Neural cell (in vitro differentiated cells): ENCODE measurements around the gene FOXO1. TPM values are rescaled to one million over a fixed set of nuclear protein-coding genes. Genes with fewer than 3 reads are reported as not detected.

Experiments used
- H2AFZ ChIP-seq: fragments of 200-600, 300-800 bp; sonication (generic), shearing (Covaris generic); 2 replicates; pipeline ENCODE4 v1.6.0; 2014; ENCODE audit warnings: low read depth, mild to moderate bottlenecking, antibody characterized with exemption, low read length, moderate library complexity
- H3F3A ChIP-seq: fragments of 200-600 bp; shearing (Covaris generic); 2 replicates; pipeline ENCODE4 v1.6.1; 2016; ENCODE audit warnings: mild to moderate bottlenecking, moderate library complexity, mixed read lengths, antibody characterized with exemption, low read length; ENCODE audit not compliant: insufficient read depth, poor library complexity, severe bottlenecking
- H3K27ac ChIP-seq: fragments of 200-600, 300-800 bp; sonication (generic), shearing (Covaris generic); 2 replicates; pipeline ENCODE4 v1.5.1; 2014; ENCODE audit warnings: mild to moderate bottlenecking, low read length, moderate library complexity
- H3K27me3 ChIP-seq: fragments of 300-800, 200-600 bp; sonication (generic), shearing (Covaris generic); 2 replicates; pipeline ENCODE4 v1.6.0; 2014; ENCODE audit warnings: mild to moderate bottlenecking, low read depth, low read length, moderate library complexity; ENCODE audit not compliant: insufficient read depth
- H3K36me3 ChIP-seq: fragments of 300-800, 200-600 bp; sonication (generic), shearing (Covaris generic); 2 replicates; pipeline ENCODE4 v1.5.1; 2014; ENCODE audit warnings: mild to moderate bottlenecking, antibody characterized with exemption, low read length, moderate library complexity; ENCODE audit not compliant: insufficient read depth
- H3K4me2 ChIP-seq: fragments of 300-800, 200-600 bp; sonication (generic), shearing (Covaris generic); 2 replicates; pipeline ENCODE4 v1.6.0; 2014; ENCODE audit warnings: mild to moderate bottlenecking, low read length
- H3K4me3 ChIP-seq: fragments of 300-800, 200-600 bp; sonication (generic), shearing (Covaris generic); 2 replicates; pipeline ENCODE4 v1.5.1; 2014; ENCODE audit warnings: mild to moderate bottlenecking, low read length, moderate library complexity
- H3K79me2 ChIP-seq: fragments of 200-600 bp; shearing (Covaris generic); replicated peaks from 2 replicates; pipeline ENCODE4 v1.6.0; 2014; ENCODE audit warnings: mild to moderate bottlenecking, low read length, moderate library complexity; ENCODE audit not compliant: insufficient read depth
- H3K9ac ChIP-seq: fragments of 300-800, 200-600 bp; sonication (generic), shearing (Covaris generic); 2 replicates; pipeline ENCODE4 v1.6.1; 2016; ENCODE audit warnings: mild to moderate bottlenecking, low read length, mixed read lengths
- H3K9me2 ChIP-seq: fragments of 200-600 bp; shearing (Covaris generic); 2 replicates; pipeline ENCODE4 v1.6.1; 2016; ENCODE audit warnings: mild to moderate bottlenecking, low read length, mixed read lengths; ENCODE audit not compliant: insufficient read depth
- H3K9me3 ChIP-seq: fragments of 200-600, 300-800 bp; sonication (generic), shearing (Covaris generic); 2 replicates; pipeline ENCODE4 v1.6.1; 2016; ENCODE audit warnings: mild to moderate bottlenecking, mixed run types, low read length, moderate library complexity, mixed read lengths
- H4K20me1 ChIP-seq: fragments of 200-600 bp; shearing (Covaris generic); 2 replicates; pipeline ENCODE4 v1.6.1; 2016; ENCODE audit warnings: mild to moderate bottlenecking, mixed run types; ENCODE audit not compliant: insufficient read depth
- CTCF ChIP-seq: fragments of 450-650 bp; IDR thresholded peaks from 2 replicates; pipeline ENCODE4 v1.5.1; 2014; ENCODE audit warnings: antibody characterized with exemption, mild to moderate bottlenecking, moderate library complexity; ENCODE audit not compliant: poor library complexity, severe bottlenecking
- EP300 ChIP-seq: fragments of 450-650 bp; conservative IDR thresholded peaks from 2 replicates; pipeline ENCODE4 v1.6.1; 2014; ENCODE audit warnings: antibody characterized with exemption, mild to moderate bottlenecking, moderate library complexity; ENCODE audit not compliant: poor library complexity, severe bottlenecking
- EZH2 ChIP-seq: fragments of 200-600, 300-800 bp; shearing (Covaris generic), sonication (generic); IDR thresholded peaks from 2 replicates; pipeline ENCODE4 v1.6.1; 2014; ENCODE audit warnings: antibody characterized with exemption, low read length, borderline replicate concordance, mild to moderate bottlenecking; ENCODE audit not compliant: insufficient read depth, poor library complexity, severe bottlenecking
- MXI1 ChIP-seq: fragments of 450-650 bp; conservative IDR thresholded peaks from 2 replicates; pipeline ENCODE4 v1.6.1; 2014; ENCODE audit warnings: antibody characterized with exemption, mild to moderate bottlenecking; ENCODE audit not compliant: poor library complexity, severe bottlenecking
- POLR2AphosphoS5 ChIP-seq: IDR thresholded peaks from 2 replicates; pipeline ENCODE4 v1.6.1; 2012
- RAD21 ChIP-seq: fragments of 450-650 bp; conservative IDR thresholded peaks from 2 replicates; pipeline ENCODE4 v1.6.1; 2014; ENCODE audit warnings: antibody characterized with exemption, mild to moderate bottlenecking, moderate library complexity
- REST ChIP-seq: IDR thresholded peaks from 2 replicates; pipeline ENCODE4 v1.6.1; 2012; ENCODE audit warnings: borderline replicate concordance
- SMC3 ChIP-seq: fragments of 450-650 bp; conservative IDR thresholded peaks from 2 replicates; pipeline ENCODE4 v1.6.1; 2014; ENCODE audit warnings: antibody characterized with exemption, mild to moderate bottlenecking, moderate library complexity; ENCODE audit not compliant: poor library complexity
- TAF1 ChIP-seq: IDR thresholded peaks from 2 replicates; pipeline ENCODE4 v1.6.1; 2012; ENCODE audit warnings: low read depth
- polyA plus RNA-seq: library from polyadenylated mRNA; depleted of rRNA; stranded (reverse); fragments of >200 nt; gene quantifications from 2 replicates; pipeline ENCODE4 v1.2.3, GENCODE V29; 2014

FOXO1 gene
- polyA plus RNA-seq, 1 donor from 2014 or later = 1.2 TPM

- Histone ChIP-seq H3K9me2 (no peaks in the 10 kb centered on the region), H2AFZ (no peak overlapping the region), H3K4me3 (no peak overlapping the region), H3K27me3 (no peaks in the 10 kb centered on the region), H3K9ac (no peak overlapping the region), H4K20me1 (no peaks in the 10 kb centered on the region), H3K4me2 (no peak overlapping the region), H3K27ac (no peak overlapping the region), H3K36me3 (no peaks in the 10 kb centered on the region), H3K79me2 (no peaks in the 10 kb centered on the region), H3K9me3 (no peaks in the 10 kb centered on the region), H3F3A (no peaks in the 10 kb centered on the region)
- TF ChIP-seq CTCF = no peak
- no peak for TF ChIP-seq MXI1
- TF ChIP-seq REST = no peak
- no peak for TF ChIP-seq EZH2
- no peak for TF ChIP-seq TAF1
- TF ChIP-seq SMC3 = no peak
- TF ChIP-seq EP300 = no peak
- no peak for TF ChIP-seq POLR2AphosphoS5
- TF ChIP-seq RAD21 = no peak
Measured at GRCh38 chr13:40558656-40559055, 107.8 kb downstream of the FOXO1 start.

GRCh38 chr13:40556453-40556852 is 110.0 kb downstream of the FOXO1 start:
- H3K9me3 ChIP-seq = no peaks in the 10 kb centered on the region
- H4K20me1 ChIP-seq = no peaks in the 10 kb centered on the region
- H3K79me2 ChIP-seq = no peaks in the 10 kb centered on the region

More at GRCh38 chr13:40556453-40556852, 110.0 kb downstream of the FOXO1 start:
- no peak overlapping the region for H3K27ac ChIP-seq
- no peak overlapping the region for H3K9ac ChIP-seq
- H3K9me2 ChIP-seq = no peaks in the 10 kb centered on the region
- no peak for TF ChIP-seq REST
- no peaks in the 10 kb centered on the region for H3K27me3 ChIP-seq
- H3K4me3 ChIP-seq = no peak overlapping the region
- no peak overlapping the region for H2AFZ ChIP-seq
- no peaks in the 10 kb centered on the region for H3K36me3 ChIP-seq
- no peaks in the 10 kb centered on the region for H3F3A ChIP-seq
- H3K4me2 ChIP-seq = no peak overlapping the region
